Hepatocyte (in vitro differentiated cells): ENCODE measurements around the gene CHD2.

Experiments
- EZH2 ChIP-seq: fragments of 200-600 bp; sonication (generic); IDR thresholded peaks from 2 replicates; pipeline ENCODE4 v1.6.1; 2016; ENCODE audit warnings: antibody characterized with exemption, mild to moderate bottlenecking, borderline replicate concordance
- EZH2phosphoT487 ChIP-seq: fragments of 200-600 bp; sonication (generic); IDR thresholded peaks from one replicate; pipeline ENCODE4 v1.6.1; 2018; ENCODE audit warnings: antibody characterized with exemption, mild to moderate bottlenecking, low read depth, moderate library complexity; ENCODE audit not compliant: unreplicated experiment, severe bottlenecking
- TF ChIP-seq, protein P1 (sequence below): fragments of 200-600 bp; sonication (generic); IDR thresholded peaks from 2 replicates; pipeline ENCODE4 v1.5.1; 2016; ENCODE audit warnings: antibody characterized with exemption, mild to moderate bottlenecking; ENCODE audit not compliant: poor library complexity

DNA sequence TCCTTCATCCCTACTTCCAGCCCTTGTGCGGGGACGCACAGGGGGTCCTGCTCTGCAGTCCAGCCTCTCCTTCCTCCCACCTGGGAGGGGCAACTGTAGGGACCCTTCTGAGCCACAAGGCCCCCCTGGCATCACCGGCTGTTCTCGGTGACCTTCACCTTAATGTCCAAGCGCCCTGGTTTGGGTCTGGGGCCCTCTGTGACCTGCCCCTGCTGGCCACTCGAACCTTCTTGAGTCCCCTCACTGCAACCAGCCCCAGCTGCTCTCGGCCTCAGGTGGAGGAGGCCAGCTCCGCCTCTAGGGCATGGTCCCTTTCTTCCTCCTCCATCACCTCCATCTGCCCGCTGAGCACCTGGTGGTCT lies 131.0 kb downstream of the CHD2 start:
- TF ChIP-seq, protein P1, sequence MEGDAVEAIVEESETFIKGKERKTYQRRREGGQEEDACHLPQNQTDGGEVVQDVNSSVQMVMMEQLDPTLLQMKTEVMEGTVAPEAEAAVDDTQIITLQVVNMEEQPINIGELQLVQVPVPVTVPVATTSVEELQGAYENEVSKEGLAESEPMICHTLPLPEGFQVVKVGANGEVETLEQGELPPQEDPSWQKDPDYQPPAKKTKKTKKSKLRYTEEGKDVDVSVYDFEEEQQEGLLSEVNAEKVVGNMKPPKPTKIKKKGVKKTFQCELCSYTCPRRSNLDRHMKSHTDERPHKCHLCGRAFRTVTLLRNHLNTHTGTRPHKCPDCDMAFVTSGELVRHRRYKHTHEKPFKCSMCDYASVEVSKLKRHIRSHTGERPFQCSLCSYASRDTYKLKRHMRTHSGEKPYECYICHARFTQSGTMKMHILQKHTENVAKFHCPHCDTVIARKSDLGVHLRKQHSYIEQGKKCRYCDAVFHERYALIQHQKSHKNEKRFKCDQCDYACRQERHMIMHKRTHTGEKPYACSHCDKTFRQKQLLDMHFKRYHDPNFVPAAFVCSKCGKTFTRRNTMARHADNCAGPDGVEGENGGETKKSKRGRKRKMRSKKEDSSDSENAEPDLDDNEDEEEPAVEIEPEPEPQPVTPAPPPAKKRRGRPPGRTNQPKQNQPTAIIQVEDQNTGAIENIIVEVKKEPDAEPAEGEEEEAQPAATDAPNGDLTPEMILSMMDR: no peak
- TF ChIP-seq EZH2: no peak
- TF ChIP-seq EZH2phosphoT487: no peak
